SK-N-MC (cell line): ENCODE measurements around the gene KIFC3.

Experiments
- EZH2 ChIP-seq: fragments of 200-600 bp; sonication (generic); IDR thresholded peaks from one replicate; pipeline ENCODE4 v1.6.1; 2017; ENCODE audit warnings: antibody characterized with exemption
- POLR2AphosphoS5 ChIP-seq: IDR thresholded peaks from 2 replicates; pipeline ENCODE4 v1.6.1; 2012; ENCODE audit warnings: mild to moderate bottlenecking, low read depth, low read length, borderline replicate concordance

DNA sequence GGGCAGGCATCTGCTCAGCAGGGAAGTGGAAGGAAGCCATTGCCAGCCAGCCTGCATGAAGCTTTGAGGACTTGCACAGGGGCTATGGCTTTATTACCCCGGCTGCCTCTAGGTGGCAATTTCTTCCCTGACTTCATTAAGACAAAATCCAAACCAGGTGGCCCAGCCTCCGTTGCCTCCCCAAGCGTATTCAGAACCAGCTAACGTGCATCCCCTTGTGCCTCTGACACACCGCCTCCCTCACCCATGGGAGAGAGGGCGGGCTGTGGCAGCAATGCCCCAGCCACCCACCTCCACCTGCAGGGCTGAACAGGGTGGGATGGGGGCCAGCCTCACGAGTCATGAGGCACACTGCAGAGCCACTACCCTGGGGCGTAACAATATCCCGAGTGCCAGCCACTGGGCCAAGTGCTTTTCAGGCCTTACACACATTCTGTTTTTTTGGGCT is 6.8 kb downstream of the KIFC3 start:
- TF ChIP-seq POLR2AphosphoS5 (no peak), EZH2 (no peak)
